Measurements from ENCODE around the gene MRTFB. TPM values are rescaled to one million over a fixed set of nuclear protein-coding genes. Genes with fewer than 3 reads are reported as not detected.
"Not testable (repeated sequence)": the region's sequence is repeated elsewhere in the genome, so short reads cannot be mapped to it uniquely, and the experiment has no call there.

MRTFB gene
- total RNA-seq, 1 donor: 11.6 TPM

DNA sequence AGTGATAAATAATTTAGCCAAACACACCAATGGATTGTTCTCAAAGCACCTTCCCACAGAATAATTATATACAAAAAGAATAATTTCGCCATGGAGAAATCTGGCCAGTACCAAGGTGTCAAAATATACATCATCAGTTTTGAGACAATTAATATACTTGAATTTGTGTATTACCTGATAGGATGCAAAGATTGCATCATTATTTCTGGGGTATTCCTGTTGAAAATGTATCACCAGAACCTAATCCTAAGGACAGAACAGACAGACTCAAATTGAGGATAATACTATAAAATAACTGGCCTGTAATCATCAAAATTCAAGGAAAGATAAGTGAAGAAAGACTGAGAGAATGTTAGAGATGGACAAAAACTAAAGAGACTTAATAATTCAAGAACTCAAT lies 111.9 kb downstream of the MRTFB start:
- no peak overlapping the region for H3K4me3 ChIP-seq (ENCODE audit: insufficient read depth, low read length)
- no peaks in the 10 kb centered on the region for H4K20me1 ChIP-seq (ENCODE audit: insufficient read depth, low read length)
- H3K27me3 ChIP-seq (ENCODE audit: insufficient read depth, low read length): no peaks in the 10 kb centered on the region
- peaks cover 49% of the 10 kb centered on the region for H3K4me1 ChIP-seq (ENCODE audit: insufficient read depth, low read length)
- no peak overlapping the region for H2AFZ ChIP-seq (ENCODE audit: low read length)
- no peaks in the 10 kb centered on the region for H3K9me3 ChIP-seq (ENCODE audit: low read depth, low read length)
- DNase-seq (ENCODE audit: insufficient read length, low spot score, missing footprints): no peak
- no peak overlapping the region for H3K27ac ChIP-seq (ENCODE audit: low read depth, low read length)
- H3K36me3 ChIP-seq (ENCODE audit: insufficient read depth, low read length): no peaks in the 10 kb centered on the region
- H3K4me2 ChIP-seq (ENCODE audit: insufficient read depth, low read length): no peak overlapping the region
- H3K79me2 ChIP-seq (ENCODE audit: insufficient read depth, low read length): peaks cover 3% of the 10 kb centered on the region
- TF ChIP-seq, protein P1, sequence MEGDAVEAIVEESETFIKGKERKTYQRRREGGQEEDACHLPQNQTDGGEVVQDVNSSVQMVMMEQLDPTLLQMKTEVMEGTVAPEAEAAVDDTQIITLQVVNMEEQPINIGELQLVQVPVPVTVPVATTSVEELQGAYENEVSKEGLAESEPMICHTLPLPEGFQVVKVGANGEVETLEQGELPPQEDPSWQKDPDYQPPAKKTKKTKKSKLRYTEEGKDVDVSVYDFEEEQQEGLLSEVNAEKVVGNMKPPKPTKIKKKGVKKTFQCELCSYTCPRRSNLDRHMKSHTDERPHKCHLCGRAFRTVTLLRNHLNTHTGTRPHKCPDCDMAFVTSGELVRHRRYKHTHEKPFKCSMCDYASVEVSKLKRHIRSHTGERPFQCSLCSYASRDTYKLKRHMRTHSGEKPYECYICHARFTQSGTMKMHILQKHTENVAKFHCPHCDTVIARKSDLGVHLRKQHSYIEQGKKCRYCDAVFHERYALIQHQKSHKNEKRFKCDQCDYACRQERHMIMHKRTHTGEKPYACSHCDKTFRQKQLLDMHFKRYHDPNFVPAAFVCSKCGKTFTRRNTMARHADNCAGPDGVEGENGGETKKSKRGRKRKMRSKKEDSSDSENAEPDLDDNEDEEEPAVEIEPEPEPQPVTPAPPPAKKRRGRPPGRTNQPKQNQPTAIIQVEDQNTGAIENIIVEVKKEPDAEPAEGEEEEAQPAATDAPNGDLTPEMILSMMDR (IDR thresholded peaks at IDR 0.05; ENCODE audit: extremely low read depth, low read depth, low read length): no peak

- H3K79me2 ChIP-seq (ENCODE audit: insufficient read depth, low read length); H3K9me3 ChIP-seq (ENCODE audit: low read depth, low read length); H3K27me3 ChIP-seq (ENCODE audit: insufficient read depth, low read length); H4K20me1 ChIP-seq (ENCODE audit: insufficient read depth, low read length); H2AFZ ChIP-seq (ENCODE audit: low read length); H3K4me2 ChIP-seq (ENCODE audit: insufficient read depth, low read length); H3K4me3 ChIP-seq (ENCODE audit: insufficient read depth, low read length); DNase-seq (ENCODE audit: insufficient read length, low spot score, missing footprints); H3K36me3 ChIP-seq (ENCODE audit: insufficient read depth, low read length); H3K27ac ChIP-seq (ENCODE audit: low read depth, low read length): not testable (repeated sequence)
- H3K4me1 ChIP-seq (ENCODE audit: insufficient read depth, low read length): peaks cover 49% of the 10 kb centered on the region
These were observed 112.8 kb downstream of the MRTFB start for GRCh38 chr16:14183962-14184361.

DNA sequence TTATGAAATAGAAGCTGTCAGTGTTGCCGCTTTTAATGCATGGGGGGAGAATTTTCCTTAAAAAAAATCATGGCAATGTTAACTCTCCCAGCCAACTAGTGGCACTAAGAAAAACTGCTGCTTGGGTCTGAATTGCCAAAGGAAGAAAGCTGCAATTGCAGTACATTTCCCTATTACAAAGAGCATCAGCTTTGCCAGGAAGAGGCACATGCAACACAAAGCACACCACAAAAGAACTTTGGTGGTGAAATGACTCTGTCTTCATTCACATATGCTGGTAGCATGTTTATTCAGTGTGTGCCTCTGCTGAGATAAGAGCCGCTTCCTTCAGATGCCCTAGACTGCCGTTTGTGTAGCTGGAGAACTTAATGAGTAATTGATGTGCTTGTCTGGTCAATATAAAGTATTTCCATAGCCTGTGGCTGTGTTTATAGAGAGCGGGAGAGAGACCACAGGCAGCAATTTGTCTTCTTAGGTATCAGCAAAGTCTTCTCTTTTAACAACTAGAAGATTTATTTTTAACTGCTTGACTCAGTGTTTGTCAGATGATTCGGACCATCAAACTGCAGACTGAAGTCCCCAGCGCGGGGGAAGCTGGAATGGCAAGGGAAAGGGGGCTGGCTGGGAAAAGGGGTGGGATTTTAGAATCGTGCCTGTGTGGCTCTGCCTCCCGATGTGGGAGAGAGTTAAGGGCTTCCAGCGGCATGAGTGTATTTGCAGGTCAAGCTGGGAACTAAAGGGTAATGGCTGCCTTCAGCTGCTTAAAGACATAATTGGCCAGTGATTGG lies 115.1 kb downstream of the MRTFB start:
- Histone ChIP-seq H3K9me3 (ENCODE audit: low read depth, low read length) (no peaks in the 10 kb centered on the region), H3K27ac (ENCODE audit: low read depth, low read length) (peak overlapping the region; percentile 87)

GRCh38 chr16:14186795-14187221 lies 115.7 kb downstream of the MRTFB start:
- H3K79me2 ChIP-seq (ENCODE audit: insufficient read depth, low read length): peaks cover 3% of the 10 kb centered on the region
- H2AFZ ChIP-seq (ENCODE audit: low read length): peak overlapping the region; percentile 80

More for the DNA sequence above, 115.1 kb downstream of the MRTFB start:
- H3K27me3 ChIP-seq (ENCODE audit: insufficient read depth, low read length): no peaks in the 10 kb centered on the region
- DNase-seq (ENCODE audit: insufficient read length, low spot score, missing footprints): no peak
- H3K79me2 ChIP-seq (ENCODE audit: insufficient read depth, low read length): peaks cover 3% of the 10 kb centered on the region
- no peaks in the 10 kb centered on the region for H3K36me3 ChIP-seq (ENCODE audit: insufficient read depth, low read length)
- peaks cover 42% of the 10 kb centered on the region for H3K4me1 ChIP-seq (ENCODE audit: insufficient read depth, low read length)
- H2AFZ ChIP-seq (ENCODE audit: low read length): peak overlapping the region; percentile 80
- H3K4me2 ChIP-seq (ENCODE audit: insufficient read depth, low read length): peak overlapping the region; percentile 96
- no peaks in the 10 kb centered on the region for H4K20me1 ChIP-seq (ENCODE audit: insufficient read depth, low read length)
- TF ChIP-seq, protein P1 (IDR thresholded peaks at IDR 0.05; ENCODE audit: extremely low read depth, low read depth, low read length): peak; percentile 64
- H3K4me3 ChIP-seq (ENCODE audit: insufficient read depth, low read length): peak overlapping the region; percentile 67

More at GRCh38 chr16:14186795-14187221, 115.7 kb downstream of the MRTFB start:
- Histone ChIP-seq H3K4me3 (ENCODE audit: insufficient read depth, low read length) (peak overlapping the region; percentile 67), H3K36me3 (ENCODE audit: insufficient read depth, low read length) (no peaks in the 10 kb centered on the region), H3K27me3 (ENCODE audit: insufficient read depth, low read length) (no peaks in the 10 kb centered on the region), H3K4me2 (ENCODE audit: insufficient read depth, low read length) (peak overlapping the region; percentile 96), H3K9me3 (ENCODE audit: low read depth, low read length) (no peaks in the 10 kb centered on the region), H4K20me1 (ENCODE audit: insufficient read depth, low read length) (no peaks in the 10 kb centered on the region), H3K4me1 (ENCODE audit: insufficient read depth, low read length) (peaks cover 39% of the 10 kb centered on the region), H3K27ac (ENCODE audit: low read depth, low read length) (peak overlapping the region; percentile 87)
- TF ChIP-seq, protein P1 (IDR thresholded peaks at IDR 0.05; ENCODE audit: extremely low read depth, low read depth, low read length): no peak
- peak; percentile 53 for DNase-seq (ENCODE audit: insufficient read length, low spot score, missing footprints)

Data from osteoblast (primary cell).